HG02610 (cell line): ENCODE measurements around the gene ABHD14A.

Source experiments
- ATAC-seq: cut with Tn5 transposase; IDR thresholded peaks from one replicate; pipeline ENCODE4 v1.9.1; 2021; ENCODE audit warnings: mild to moderate bottlenecking, moderate library complexity; ENCODE audit not compliant: unreplicated experiment

Gene ABHD14A

DNA sequence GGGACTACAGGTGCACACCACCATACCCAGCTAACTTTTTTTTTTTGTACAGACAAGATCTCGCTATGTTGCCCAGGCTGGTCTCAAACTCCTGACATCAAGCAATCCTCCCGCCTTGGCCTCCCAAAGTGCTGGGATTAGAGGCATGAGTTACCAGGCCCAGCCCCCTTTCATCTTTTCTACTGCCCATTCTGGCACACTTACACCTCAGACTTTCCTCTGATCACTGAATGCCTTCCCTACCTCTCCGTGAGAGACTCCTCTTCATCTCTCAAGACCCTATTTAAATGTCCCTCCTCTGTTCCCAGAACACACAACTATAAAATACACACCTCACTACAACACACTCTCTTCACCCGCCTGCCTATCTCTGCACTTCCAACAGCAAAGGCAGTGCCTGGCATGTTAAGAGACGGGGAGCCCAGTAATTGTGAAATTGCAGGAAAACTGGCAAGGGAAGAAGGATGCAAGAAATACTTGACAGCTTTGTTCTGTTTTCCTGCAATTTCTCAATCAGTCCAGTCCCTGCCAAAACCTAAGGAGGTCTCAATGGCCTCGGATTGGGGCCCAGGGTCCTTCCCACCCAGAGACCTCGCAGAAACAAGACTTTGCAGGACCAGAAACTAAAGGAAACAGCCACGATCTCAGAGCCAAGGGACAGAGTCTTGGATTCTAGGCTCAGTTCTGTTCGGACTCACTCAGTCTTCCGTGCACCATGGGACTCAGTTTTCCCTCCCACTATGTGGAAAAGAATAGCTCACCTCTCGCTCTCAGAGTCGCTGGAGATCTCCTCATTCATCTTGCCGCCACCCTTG lies 34.0 kb upstream of the ABHD14A start:
- no peak for ATAC-seq

DNA sequence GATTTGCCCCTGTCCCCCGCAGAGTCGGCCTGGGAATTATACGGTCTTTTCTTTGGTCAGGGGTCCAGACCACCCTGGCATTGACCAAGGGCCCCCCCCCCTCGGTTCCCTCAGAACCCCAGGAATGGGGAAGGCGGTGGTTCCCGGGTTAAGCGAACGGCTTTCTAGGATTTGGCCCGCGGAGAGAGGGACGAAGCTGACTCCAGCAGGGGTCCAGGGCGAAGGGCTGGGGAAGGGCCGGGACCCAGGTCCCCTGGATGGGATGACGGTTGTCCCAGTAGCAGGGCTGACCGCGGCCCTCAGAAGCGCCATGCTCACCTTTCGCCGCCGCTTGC lies 33.4 kb upstream of the ABHD14A start:
- no peak for ATAC-seq

DNA sequence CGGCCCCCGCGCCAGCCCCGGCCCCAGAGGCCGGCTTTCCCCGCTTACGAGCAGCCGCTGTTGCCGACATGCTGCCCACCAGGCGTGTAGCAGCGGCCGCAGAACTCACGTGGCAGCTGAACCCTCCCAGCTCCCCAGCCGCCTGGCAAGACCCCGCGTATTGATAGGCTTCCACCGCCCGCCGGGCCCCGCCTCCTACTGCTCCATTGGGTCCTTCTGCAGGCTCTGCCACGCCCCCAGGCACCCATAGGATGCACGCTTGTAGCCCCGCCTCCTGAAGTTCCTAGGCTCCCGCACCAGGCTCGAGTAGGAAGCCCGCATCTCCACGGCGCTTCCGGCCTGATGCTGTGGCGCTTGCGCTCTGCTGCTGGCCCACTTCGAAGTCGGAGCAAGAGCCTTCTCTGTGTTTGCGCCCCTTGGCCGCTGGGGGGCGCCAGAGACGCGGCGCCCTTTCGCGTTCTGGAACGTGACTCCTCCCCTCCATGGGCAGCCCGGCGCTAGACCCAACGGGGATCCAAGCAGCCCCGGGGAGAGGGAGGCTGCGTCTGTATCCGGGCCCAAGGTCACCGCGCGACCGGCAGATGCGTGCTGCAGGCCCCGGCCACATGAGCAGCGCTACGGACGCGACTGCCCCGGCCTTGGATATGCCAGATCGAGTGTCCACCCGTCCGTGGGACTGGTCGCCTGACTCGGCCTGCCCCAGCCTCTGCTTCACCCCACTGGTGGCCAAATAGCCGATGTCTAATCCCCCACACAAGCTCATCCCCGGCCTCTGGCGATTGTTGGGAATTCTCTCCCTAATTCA lies 32.9 kb upstream of the ABHD14A start, which contains the start of the genes PARP3 and RRP9:
Gene PARP3, plus strand, starts transcription at position 566 of the 805 bp plus-strand sequence. CDS start 993 bp downstream, outside the sequence.
Gene RRP9, minus strand, starts transcription at position 107 of the 805 bp plus-strand sequence. Its CDS starts 37 bp downstream, at position 70.
- ATAC-seq: peak; percentile 94

DNA sequence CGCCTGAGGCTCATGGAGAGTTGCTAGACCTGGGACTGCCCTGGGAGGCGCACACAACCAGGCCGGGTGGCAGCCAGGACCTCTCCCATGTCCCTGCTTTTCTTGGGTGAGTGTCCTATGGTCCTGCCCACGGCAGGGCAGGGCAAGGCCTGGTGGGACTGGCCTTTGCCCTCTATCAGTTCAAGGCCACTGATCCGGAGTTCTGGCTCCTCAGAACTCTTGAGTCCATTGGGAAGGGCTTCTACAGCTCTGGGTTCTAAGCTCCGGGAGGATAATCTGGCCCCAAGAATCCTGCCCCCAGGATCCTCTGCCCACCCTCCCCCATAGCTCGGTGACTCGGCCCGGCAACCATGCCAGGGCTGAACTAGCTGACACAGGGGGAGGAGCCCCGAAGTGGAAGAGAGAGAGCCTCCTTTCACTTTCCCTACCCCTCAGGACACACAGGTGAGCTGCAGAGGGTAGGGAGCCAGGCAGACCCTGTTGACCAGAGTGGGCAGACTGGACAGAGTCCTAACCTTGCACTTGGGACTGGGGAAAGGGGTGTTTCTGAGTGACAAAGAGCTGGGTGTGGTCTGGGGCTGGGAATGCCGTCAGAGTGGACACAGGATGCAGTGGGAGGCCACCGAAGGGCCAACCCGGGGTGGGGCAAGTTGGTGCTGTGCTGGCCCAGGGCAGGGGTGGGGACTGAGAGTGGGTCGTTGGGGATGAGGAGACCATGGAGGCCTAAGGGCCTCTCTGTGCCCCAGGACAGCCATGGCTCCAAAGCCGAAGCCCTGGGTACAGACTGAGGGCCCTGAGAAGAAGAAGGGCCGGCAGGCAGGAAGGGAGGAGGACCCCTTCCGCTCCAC lies 32.0 kb upstream of the ABHD14A start:
- peak; percentile 33 for ATAC-seq

DNA sequence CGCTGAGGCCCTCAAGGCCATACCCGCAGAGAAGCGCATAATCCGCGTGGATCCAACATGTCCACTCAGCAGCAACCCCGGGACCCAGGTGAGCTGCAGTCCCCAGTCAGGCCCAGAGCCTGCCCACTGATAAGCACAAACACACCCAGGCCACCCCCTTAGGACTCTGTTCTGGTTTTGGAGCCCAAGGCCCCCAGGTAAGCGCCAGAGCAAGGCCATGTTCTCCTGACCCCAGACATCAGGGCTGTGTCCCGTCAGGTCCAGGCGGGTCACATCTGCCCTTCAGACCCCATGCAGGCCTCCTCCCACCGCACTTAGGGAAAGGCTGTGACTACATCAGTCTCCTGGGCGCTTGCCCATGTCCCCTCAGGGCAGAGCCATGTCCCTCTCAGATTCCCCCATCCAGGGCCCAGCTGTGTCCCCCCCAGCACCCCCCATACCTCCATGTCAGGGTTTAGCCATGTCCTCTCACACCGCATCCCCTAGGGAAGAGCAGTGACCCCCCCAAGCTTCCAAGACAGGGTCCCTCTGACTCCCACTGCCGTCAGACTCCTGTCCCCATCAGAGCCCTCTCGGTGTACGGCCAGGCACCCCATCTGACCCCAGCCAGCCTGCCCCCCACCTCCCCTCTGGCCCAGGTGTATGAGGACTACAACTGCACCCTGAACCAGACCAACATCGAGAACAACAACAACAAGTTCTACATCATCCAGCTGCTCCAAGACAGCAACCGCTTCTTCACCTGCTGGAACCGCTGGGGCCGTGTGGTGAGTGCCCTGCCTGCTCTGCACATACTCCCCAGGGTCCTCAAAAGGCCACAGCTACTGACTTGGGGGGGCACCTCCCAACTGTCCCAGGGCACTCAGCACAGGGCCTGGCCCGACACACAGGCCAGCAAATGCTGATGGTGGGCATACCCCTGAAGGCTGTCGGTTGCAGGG lies 31.1 kb upstream of the ABHD14A start:
- ATAC-seq: no peak

DNA sequence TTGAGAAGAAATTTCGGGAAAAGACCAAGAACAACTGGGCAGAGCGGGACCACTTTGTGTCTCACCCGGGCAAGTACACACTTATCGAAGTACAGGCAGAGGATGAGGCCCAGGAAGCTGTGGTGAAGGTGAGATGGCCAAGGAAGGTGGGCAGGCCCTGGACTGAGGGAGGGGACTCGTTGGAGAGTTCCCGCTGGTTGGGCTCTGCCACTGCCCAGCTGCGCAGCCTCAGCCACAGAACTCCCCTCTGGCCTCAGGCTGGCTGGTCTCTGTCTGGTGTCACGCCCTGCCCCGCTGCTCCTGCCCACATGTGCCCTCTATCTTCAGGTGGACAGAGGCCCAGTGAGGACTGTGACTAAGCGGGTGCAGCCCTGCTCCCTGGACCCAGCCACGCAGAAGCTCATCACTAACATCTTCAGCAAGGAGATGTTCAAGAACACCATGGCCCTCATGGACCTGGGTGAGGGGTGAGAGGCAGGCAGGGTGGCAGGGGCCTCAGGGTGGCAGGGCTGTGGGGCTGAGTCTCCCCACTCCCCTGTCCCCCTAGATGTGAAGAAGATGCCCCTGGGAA lies 30.3 kb upstream of the ABHD14A start:
- no peak for ATAC-seq

DNA sequence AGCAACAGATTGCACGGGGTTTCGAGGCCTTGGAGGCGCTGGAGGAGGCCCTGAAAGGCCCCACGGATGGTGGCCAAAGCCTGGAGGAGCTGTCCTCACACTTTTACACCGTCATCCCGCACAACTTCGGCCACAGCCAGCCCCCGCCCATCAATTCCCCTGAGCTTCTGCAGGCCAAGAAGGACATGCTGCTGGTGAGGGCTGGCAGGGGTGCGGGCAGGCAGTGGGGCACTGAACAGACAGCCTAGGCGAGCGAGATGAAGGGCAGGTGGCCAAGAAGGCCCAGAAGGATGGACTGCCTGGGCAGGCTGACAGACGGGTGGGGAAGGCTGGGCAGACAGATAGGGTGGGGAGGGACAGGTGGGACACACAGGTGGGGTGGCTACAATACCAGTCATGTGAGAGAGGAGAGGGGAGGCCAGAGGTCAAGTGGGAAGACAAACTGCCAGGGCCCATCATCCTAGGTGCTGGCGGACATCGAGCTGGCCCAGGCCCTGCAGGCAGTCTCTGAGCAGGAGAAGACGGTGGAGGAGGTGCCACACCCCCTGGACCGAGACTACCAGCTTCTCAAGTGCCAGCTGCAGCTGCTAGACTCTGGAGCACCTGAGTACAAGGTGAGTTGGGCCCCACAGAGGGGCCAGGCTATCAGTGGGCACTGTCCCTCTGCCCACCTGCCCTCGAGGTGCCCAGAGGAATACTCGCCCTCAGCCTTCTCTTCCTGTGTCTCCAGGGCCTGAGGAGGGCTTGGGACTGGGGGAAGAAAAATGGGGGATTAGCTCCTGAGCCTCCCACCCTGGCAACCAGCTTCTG lies 29.6 kb upstream of the ABHD14A start:
- ATAC-seq: no peak

DNA sequence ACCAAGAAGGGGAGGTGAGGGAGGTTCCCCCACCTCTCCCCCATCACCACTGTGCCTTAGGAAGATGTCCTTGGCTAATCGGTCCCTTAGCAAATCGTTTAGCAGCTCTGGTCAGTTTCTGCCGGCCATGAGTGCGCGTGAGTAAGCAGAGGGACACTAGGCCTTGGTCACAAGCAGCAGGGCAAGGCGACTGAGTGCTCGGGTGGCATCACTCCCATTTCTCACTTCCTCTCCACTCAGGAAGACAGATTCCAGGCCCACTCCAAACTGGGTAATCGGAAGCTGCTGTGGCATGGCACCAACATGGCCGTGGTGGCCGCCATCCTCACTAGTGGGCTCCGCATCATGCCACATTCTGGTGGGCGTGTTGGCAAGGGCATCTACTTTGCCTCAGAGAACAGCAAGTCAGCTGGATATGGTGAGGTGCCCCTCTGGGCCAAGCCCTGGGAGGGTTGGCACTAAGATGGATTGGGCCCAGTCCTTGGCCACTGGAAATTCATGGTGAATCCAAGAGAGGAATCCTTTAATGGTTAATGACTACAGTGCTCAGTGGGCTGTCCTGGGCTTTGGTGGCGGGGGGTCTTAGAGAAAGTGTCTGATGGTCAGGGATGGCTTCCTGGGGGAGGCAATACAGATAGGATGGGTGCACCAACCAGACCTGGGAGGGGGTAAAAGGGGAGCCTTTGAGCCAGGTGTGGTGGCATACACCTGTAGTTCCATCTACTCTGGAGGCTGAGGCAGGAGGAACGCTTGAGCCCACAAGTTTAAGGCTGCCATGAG lies 28.7 kb upstream of the ABHD14A start:
- ATAC-seq: no peak

DNA sequence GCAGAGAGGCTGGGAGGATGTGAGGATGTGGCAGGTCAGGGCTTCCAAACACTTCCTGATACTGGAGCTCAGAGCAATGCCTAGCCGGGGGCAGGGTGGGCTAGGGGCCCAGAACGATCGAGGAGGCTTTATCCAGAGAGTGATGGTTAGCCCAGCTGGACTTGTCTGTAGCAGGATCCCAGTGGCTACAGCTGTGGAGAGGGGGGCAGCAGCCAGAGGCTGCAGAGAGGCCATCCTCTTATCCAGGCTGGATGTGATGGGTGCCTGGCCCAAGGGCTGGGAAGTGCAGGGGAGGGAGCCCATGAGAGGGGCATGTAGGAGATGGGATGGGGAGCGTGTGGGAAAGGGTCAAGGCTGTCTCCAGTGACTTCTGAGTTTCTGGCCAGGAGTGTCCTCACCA lies 28.1 kb upstream of the ABHD14A start:
- no peak for ATAC-seq

DNA sequence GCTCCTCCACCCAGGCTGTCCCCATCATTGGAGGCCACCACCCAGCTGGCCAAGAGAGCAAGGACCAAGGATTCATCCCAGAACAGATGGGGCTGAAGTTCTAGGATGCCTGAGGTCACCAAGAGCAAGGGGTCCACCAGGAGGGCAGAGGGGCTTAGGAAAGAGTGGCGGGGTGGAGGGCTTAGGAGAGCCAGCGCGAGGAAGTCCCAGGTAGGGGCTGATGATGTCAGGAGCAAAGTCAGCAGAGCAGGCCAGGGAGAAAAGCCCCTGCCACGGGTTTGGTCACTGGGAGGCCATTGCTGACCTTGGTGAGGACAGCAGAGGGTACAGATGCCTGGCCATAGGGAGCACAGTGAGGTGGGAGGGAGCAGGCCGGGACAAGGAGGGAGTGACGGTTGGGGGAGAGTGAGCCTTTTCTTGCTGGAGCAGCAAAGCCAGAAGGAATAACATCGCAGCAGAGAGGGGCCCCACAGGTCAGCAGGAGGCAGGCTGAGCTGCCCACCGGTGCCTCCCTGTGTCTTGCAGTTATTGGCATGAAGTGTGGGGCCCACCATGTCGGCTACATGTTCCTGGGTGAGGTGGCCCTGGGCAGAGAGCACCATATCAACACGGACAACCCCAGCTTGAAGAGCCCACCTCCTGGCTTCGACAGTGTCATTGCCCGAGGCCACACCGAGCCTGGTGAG lies 27.5 kb upstream of the ABHD14A start:
- ATAC-seq: no peak

DNA sequence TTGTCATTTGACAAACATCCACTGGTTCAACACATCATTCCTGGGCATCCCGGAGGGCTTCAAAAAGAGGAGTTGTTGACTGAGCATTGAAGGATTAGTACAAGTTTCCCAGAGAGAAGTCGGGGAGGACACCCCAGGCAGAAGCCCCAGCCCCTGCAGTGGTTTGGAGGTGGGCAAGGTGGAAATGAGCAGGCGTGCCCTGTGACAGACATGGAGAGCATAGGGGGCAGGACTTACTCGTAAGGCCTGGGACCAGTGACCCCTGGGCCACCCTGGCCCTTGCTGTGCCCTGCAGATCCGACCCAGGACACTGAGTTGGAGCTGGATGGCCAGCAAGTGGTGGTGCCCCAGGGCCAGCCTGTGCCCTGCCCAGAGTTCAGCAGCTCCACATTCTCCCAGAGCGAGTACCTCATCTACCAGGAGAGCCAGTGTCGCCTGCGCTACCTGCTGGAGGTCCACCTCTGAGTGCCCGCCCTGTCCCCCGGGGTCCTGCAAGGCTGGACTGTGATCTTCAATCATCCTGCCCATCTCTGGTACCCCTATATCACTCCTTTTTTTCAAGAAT lies 26.8 kb upstream of the ABHD14A start:
- no peak for ATAC-seq

DNA sequence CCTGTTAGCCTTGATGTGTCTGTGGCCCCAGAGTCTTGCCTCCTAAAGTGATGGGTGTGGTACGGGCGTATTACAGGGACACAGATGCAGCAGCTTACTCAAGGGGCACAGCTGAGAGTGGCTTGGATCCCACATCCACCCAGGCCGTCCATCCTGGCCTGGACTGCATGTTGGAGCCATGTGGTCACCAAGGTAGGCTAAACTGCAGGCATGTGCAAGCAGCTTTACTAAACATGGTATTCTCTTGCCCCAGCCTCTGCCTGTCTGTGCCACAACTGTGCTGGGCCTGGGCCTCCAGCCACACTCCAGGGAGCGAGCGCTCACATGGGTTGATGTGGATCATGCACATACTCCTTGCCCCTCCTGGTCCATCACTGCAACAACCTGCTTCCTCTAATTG lies 25.7 kb upstream of the ABHD14A start:
- ATAC-seq: no peak

DNA sequence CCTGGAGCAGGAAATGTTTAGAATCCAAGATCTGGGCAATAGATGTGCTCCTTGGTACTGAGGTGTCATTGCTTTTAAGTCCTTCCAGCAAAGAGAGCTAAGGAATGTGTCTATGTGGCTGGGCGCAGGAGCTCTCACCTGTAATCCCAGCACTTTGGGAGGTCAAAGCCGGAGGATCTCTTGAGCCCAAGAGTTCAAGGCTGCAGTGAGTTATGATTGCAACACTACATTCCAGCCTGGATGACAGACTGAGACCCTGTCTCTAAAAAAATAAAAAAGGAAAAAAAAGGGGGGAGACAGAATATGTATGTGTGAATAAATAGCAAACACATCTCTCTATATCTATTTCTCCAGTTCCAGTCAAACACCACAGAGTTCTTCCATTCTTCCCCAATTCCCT lies 24.0 kb upstream of the ABHD14A start:
- ATAC-seq: no peak

DNA sequence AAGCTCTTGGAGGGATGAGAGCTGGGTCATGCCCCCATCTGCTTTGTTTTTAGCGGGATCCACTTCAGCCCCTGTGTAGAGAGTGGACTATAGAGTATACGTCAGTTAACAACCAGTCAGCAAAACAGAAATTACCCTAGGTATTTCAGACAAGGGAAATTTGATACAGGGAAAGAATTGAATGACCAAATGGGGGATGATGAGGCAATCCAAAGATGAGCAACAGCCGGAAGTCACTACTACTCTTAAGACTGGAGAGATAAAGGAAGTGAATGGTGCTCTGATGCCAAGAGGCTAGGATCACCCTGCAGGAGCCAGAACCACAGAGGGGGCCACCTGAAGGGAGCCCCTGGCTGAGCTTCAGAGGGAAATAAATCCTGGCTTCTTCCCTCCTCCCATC lies 21.4 kb upstream of the ABHD14A start:
- no peak for ATAC-seq

DNA sequence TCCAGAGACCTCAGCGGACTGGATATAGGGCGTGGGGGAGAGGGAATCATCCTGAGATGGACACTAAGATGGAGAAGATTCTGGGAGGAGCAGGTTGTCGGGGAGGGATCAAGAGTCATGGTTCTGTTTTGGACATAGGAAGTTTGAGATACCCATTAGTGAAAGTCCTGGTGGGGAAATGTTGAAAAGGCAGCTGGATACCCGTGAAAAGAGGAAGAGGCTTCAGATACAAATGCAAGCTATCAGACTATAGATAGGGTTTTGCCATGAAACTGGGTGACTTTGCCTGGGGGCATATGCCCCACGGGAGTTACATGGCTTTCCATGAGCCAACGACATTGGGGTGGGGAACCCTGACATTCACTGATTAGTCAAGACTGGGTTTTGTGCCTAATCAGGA lies 20.8 kb upstream of the ABHD14A start:
- no peak for ATAC-seq

DNA sequence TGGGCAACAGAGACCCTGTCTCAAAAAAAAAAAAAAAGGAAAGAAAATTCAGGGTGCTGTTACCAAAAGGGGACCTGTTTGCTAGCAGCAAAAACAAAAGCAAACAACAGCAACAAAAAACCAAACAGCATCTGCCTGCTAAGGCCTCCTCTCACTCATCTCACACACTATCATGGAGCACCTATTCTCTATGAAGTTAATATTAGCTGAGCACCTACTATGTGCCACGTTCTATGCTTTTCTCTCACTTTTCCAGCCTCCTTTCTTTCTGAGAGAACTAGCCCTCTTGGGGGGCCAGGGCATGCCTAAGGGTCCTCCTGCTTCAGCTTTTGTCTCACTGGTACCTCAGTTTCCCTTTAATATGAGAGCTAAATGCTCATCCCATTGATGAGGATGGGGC lies 20.2 kb upstream of the ABHD14A start:
- ATAC-seq: no peak

DNA sequence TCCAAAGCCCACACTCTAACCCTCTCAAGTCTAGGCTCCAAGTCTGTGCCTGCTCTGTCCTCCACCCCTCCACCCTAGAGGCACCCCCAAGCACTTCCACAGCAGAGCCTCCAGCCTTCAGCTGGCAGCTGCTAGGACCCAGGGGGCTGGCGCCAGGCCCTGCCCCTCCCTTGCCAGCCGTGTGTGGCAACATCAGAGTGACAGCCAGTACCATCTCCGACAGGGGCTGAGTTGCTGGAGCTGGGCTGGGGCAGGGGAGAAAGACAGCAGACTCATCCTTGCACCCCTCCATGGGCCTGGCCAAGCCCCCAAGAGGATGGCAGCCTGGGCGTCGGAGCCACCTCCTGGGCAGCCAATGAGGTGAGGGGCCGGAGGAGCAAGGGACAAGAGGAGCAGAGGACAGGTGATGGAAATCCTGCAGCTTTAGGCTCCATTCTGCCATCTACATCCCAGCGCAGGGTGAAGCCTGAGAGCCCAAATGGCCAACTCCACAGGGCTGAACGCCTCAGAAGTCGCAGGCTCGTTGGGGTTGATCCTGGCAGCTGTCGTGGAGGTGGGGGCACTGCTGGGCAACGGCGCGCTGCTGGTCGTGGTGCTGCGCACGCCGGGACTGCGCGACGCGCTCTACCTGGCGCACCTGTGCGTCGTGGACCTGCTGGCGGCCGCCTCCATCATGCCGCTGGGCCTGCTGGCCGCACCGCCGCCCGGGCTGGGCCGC lies 19.5 kb upstream of the ABHD14A start, which contains the start of gene GPR62:
Gene GPR62, plus strand, starts transcription at position 207 of the 718 bp plus-strand sequence. Its CDS starts 272 bp downstream, at position 479.
- no peak for ATAC-seq
